ENCODE data around the gene SULT4A1. TPM values are rescaled to one million over a fixed set of nuclear protein-coding genes. Genes with fewer than 3 reads are reported as not detected.

Gene SULT4A1

Small RNAs within 50 kb of the gene (small RNA-seq; reads per million reads assigned to genes)
- gene HMGN2P9: not detected
